ENCODE data around the gene UBE3B. TPM values are rescaled to one million over a fixed set of nuclear protein-coding genes. Genes with fewer than 3 reads are reported as not detected.

The UBE3B gene
- total RNA-seq, 1 donor from 2014 or later, result 54.1 TPM

- DNase-seq, result peak; percentile 16
Observed at GRCh38 chr12:109475993-109476806, 1.2 kb upstream of the UBE3B start.

- DNase-seq, result no peak
Observed at GRCh38 chr12:109476807-109477184, 638 bp upstream of the UBE3B start.

- DNase-seq, result no peak
Observed at GRCh38 chr12:109477963-109478315, 505 bp downstream of the UBE3B start.

- DNase-seq, result no peak
Observed at GRCh38 chr12:109479761-109480160, 2.3 kb downstream of the UBE3B start.

- no peak for DNase-seq
Observed at GRCh38 chr12:109480356-109480755, 2.9 kb downstream of the UBE3B start.

- no peak for DNase-seq
Observed at GRCh38 chr12:109481863-109482262, 4.4 kb downstream of the UBE3B start.

GRCh38 chr12:109482491-109482890, 5.1 kb downstream of the UBE3B start:
- no peak for DNase-seq

GRCh38 chr12:109482894-109483293, 5.5 kb downstream of the UBE3B start:
- no peak for DNase-seq

- no peak for DNase-seq
Observed at GRCh38 chr12:109483346-109483745, 5.9 kb downstream of the UBE3B start.

GRCh38 chr12:109485201-109485600, 7.8 kb downstream of the UBE3B start:
- DNase-seq, result no peak

GRCh38 chr12:109487181-109488050, 10.0 kb downstream of the UBE3B start:
- no peak for DNase-seq

GRCh38 chr12:109488051-109488665, 10.7 kb downstream of the UBE3B start:
- no peak for DNase-seq

- no peak for DNase-seq
Observed at GRCh38 chr12:109489016-109489954, 11.9 kb downstream of the UBE3B start.

- DNase-seq, result no peak
Observed at GRCh38 chr12:109489955-109490565, 12.6 kb downstream of the UBE3B start.

- DNase-seq, result no peak
Observed at GRCh38 chr12:109491671-109492070, 14.2 kb downstream of the UBE3B start.

GRCh38 chr12:109492371-109492770, 14.9 kb downstream of the UBE3B start:
- DNase-seq, result no peak

GRCh38 chr12:109493090-109493489, 15.7 kb downstream of the UBE3B start:
- no peak for DNase-seq

GRCh38 chr12:109493938-109494337, 16.5 kb downstream of the UBE3B start:
- no peak for DNase-seq

- DNase-seq, result no peak
Observed at GRCh38 chr12:109494348-109494881, 17.0 kb downstream of the UBE3B start.

- no peak for DNase-seq
Observed at GRCh38 chr12:109495012-109495411, 17.6 kb downstream of the UBE3B start.

GRCh38 chr12:109496306-109496705, 18.9 kb downstream of the UBE3B start:
- DNase-seq, result no peak

- DNase-seq, result no peak
Observed at GRCh38 chr12:109497675-109498074, 20.2 kb downstream of the UBE3B start.

All from dermis blood vessel endothelial cell (primary cell).